Measurements from ENCODE around the gene SOX3.

The SOX3 gene

GRCh38 chrX:140504371-140505324 is at the start of gene SOX3:
Gene SOX3, minus strand, starts transcription at chrX:140505069. Its CDS starts 9 bp downstream, at chrX:140505060.
- no peak for DNase-seq

GRCh38 chrX:140548985-140549384 is 44.1 kb upstream of the SOX3 start:
- DNase-seq, result no peak

- no peak for DNase-seq
These were observed 21.3 kb upstream of the SOX3 start for GRCh38 chrX:140526171-140526570.

GRCh38 chrX:140525448-140525847 is 20.6 kb upstream of the SOX3 start:
- DNase-seq, result no peak

- no peak for DNase-seq
These were observed 19.7 kb upstream of the SOX3 start for GRCh38 chrX:140524556-140524955.

- no peak for DNase-seq
These were observed 16.5 kb upstream of the SOX3 start for GRCh38 chrX:140521393-140521792.

- no peak for DNase-seq
These were observed 9.7 kb upstream of the SOX3 start for GRCh38 chrX:140514554-140514953.

GRCh38 chrX:140510895-140511295 is 6.0 kb upstream of the SOX3 start:
- no peak for DNase-seq

- no peak for DNase-seq
These were observed 5.4 kb upstream of the SOX3 start for GRCh38 chrX:140510306-140510676.

- no peak for DNase-seq
These were observed 4.8 kb upstream of the SOX3 start for GRCh38 chrX:140509468-140510305.

GRCh38 chrX:140508958-140509357 is 4.1 kb upstream of the SOX3 start:
- DNase-seq, result no peak

GRCh38 chrX:140507982-140508305 is 3.1 kb upstream of the SOX3 start:
- no peak for DNase-seq

GRCh38 chrX:140507223-140507981 is 2.5 kb upstream of the SOX3 start:
- no peak for DNase-seq

GRCh38 chrX:140505421-140506337 is 810 bp upstream of the SOX3 start:
- no peak for DNase-seq

GRCh38 chrX:140503714-140504351 is 1.0 kb downstream of the SOX3 start:
- no peak for DNase-seq

- no peak for DNase-seq
These were observed 1.6 kb downstream of the SOX3 start for GRCh38 chrX:140503238-140503601.

- no peak for DNase-seq
These were observed 2.2 kb downstream of the SOX3 start for GRCh38 chrX:140502491-140503237.

- DNase-seq, result no peak
These were observed 2.9 kb downstream of the SOX3 start for GRCh38 chrX:140501940-140502468.

- no peak for DNase-seq
These were observed 3.5 kb downstream of the SOX3 start for GRCh38 chrX:140501321-140501720.

- DNase-seq, result no peak
These were observed 4.4 kb downstream of the SOX3 start for GRCh38 chrX:140500441-140500840.

- DNase-seq, result no peak
These were observed 9.1 kb downstream of the SOX3 start for GRCh38 chrX:140495739-140496138.
